ENCODE measurements around the gene PARVA. TPM values are rescaled to one million over a fixed set of nuclear protein-coding genes. Genes with fewer than 3 reads are reported as not detected.

Gene PARVA
- total and polyA plus RNA-seq, 2 of the 8 experiments (the other 6 are each of a cell fraction or from before 2014, with no cell fraction given): 3.1 to 13.5 TPM

- no peak for TF ChIP-seq RXRA (IDR thresholded peaks at IDR 0.05; ENCODE audit: insufficient read depth, low read depth, low read length)
- no peak for TF ChIP-seq TCF12 (IDR thresholded peaks at IDR 0.05; ENCODE audit: low read depth, low read length)
- TF ChIP-seq POU5F1 (IDR thresholded peaks at IDR 0.05; ENCODE audit: low read depth, low read length): no peak
- no peak for TF ChIP-seq CBX8 (IDR thresholded peaks at IDR 0.05; ENCODE audit: borderline replicate concordance, low read depth, low read length)
- TF ChIP-seq KDM1A (IDR thresholded peaks at IDR 0.05; ENCODE audit: borderline replicate concordance, low read length): no peak
- TF ChIP-seq CTBP2 (IDR thresholded peaks at IDR 0.05; ENCODE audit: borderline replicate concordance, insufficient read depth, insufficient read length, low read length): no peak
Observed at GRCh38 chr11:12409621-12410005, 32.2 kb downstream of the PARVA start (continued).

Measured in H1 (cell line).